Measurements from ENCODE around the gene IKZF4. TPM values are rescaled to one million over a fixed set of nuclear protein-coding genes. Genes with fewer than 3 reads are reported as not detected.
A peak's percentile ranks its signal among the peaks of the same experiment; 100 is the strongest.
"Not testable (repeated sequence)": the region's sequence is repeated elsewhere in the genome, so short reads cannot be mapped to it uniquely, and the experiment has no call there.

IKZF4 gene
- total RNA-seq, 1 experiment from 2014 or later = 1.5 TPM

DNA sequence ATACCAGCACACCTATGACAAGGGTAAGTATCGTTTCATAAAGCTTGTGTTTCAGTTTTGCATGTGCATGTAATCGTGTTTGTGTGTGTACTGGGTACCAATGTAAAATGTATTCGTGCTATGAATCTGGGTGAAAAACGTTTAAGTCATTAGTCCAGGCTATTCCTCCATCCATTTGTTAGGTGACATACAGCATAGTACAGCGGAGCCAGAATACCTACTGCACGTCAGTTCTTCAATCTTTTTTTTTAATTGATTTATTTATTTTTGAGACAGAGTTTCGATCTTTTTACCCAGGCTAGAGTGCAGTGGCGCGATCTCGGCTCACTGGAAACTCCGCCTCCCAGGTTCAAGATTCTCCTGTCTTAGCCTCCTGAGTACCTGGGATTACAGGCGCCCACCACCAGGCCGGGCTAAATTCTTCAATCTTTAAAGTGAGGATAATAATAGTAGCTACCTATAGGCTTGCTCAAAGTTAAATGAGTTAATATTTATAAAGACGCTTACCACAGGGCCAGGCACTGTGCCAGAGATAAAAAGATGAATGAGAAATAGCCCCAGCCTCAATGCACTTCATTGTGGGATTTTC is 20.2 kb downstream of the IKZF4 start:
- Histone ChIP-seq H3K36me3 (replicated peaks; ENCODE audit: control insufficient read depth, insufficient read depth, low read length) (peaks cover 14% of the 10 kb centered on the region), H3K27me3 (ENCODE audit: control insufficient read depth, insufficient read depth, low read length) (no peaks in the 10 kb centered on the region), H3K4me3 (ENCODE audit: insufficient read depth, low read depth, low read length) (peak overlapping the region; percentile 19)
- DNase-seq = no peak

- DNase-seq = peak; percentile 94
- H3K27me3 ChIP-seq (ENCODE audit: control insufficient read depth, insufficient read depth, low read length) = no peaks in the 10 kb centered on the region
- H3K4me3 ChIP-seq (ENCODE audit: insufficient read depth, low read depth, low read length) = peak within 1 kb of the TSS; percentile 95
- H3K36me3 ChIP-seq (replicated peaks; ENCODE audit: control insufficient read depth, insufficient read depth, low read length) = peaks cover 14% of the 10 kb centered on the region
Observed at GRCh38 chr12:56041552-56042429, 20.9 kb downstream of the IKZF4 start, which contains the start of gene RPS26. TSS of gene RPS26 (plus strand) at chr12:56041918. CDS start at chr12:56042167, 249 bp downstream.

DNA sequence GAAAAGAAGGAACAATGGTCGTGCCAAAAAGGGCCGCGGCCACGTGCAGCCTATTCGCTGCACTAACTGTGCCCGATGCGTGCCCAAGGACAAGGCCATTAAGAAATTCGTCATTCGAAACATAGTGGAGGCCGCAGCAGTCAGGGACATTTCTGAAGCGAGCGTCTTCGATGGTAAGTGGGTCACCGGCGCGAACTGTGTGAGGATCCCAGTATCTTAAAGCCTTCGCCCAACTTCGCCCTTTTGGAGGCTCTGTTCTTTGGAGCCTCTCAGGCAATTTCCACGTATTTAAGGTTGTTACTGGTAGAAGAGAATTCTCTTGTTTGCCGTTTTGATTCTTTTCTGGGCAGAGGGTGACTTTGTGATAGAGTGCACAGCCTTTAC is 21.6 kb downstream of the IKZF4 start:
- H3K27me3 ChIP-seq (ENCODE audit: control insufficient read depth, insufficient read depth, low read length); DNase-seq: not testable (repeated sequence)
- H3K36me3 ChIP-seq (replicated peaks; ENCODE audit: control insufficient read depth, insufficient read depth, low read length) = peaks cover 14% of the 10 kb centered on the region
- H3K4me3 ChIP-seq (ENCODE audit: insufficient read depth, low read depth, low read length) = peak overlapping the region; percentile 95

DNA sequence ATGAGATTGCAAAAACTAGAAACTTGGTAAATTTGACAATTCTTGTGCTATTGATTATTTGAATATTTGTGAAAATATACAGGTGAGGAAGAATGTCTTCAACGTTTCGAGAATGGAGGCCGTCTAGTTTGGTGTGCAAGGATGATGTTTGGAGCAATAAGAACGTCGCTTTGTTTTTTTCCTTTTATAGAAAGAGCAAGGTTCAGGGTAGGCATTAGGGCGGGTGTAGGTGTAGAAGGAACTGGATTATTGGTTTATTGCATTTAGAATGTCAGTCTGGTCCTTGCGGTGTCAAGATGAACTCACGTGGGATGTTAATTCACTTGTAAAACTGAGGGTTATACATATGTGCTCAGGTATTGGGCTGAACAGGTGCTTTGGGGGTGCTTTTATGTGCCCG is 22.0 kb downstream of the IKZF4 start:
- no peak for DNase-seq
- Histone ChIP-seq H3K36me3 (replicated peaks; ENCODE audit: control insufficient read depth, insufficient read depth, low read length) (peaks cover 13% of the 10 kb centered on the region), H3K4me3 (ENCODE audit: insufficient read depth, low read depth, low read length) (peak overlapping the region; percentile 95), H3K27me3 (ENCODE audit: control insufficient read depth, insufficient read depth, low read length) (no peaks in the 10 kb centered on the region)

- peaks cover 13% of the 10 kb centered on the region for H3K36me3 ChIP-seq (replicated peaks; ENCODE audit: control insufficient read depth, insufficient read depth, low read length)
- no peak overlapping the region for H3K4me3 ChIP-seq (ENCODE audit: insufficient read depth, low read depth, low read length)
- DNase-seq = no peak
- no peaks in the 10 kb centered on the region for H3K27me3 ChIP-seq (ENCODE audit: control insufficient read depth, insufficient read depth, low read length)
Observed at GRCh38 chr12:56046027-56046780, 25.4 kb downstream of the IKZF4 start.

- Histone ChIP-seq H3K27me3 (ENCODE audit: control insufficient read depth, insufficient read depth, low read length) (no peaks in the 10 kb centered on the region), H3K36me3 (replicated peaks; ENCODE audit: control insufficient read depth, insufficient read depth, low read length) (no peaks in the 10 kb centered on the region)
- no peak for DNase-seq
Observed at GRCh38 chr12:56053407-56053893, 32.6 kb downstream of the IKZF4 start.

GRCh38 chr12:56059964-56060363 is 39.1 kb downstream of the IKZF4 start:
- H3K27me3 ChIP-seq (ENCODE audit: control insufficient read depth, insufficient read depth, low read length); DNase-seq; H3K4me3 ChIP-seq (ENCODE audit: insufficient read depth, low read depth, low read length); H3K36me3 ChIP-seq (replicated peaks; ENCODE audit: control insufficient read depth, insufficient read depth, low read length): not testable (repeated sequence)

More at GRCh38 chr12:56053407-56053893, 32.6 kb downstream of the IKZF4 start:
- H3K4me3 ChIP-seq (ENCODE audit: insufficient read depth, low read depth, low read length) = no peak overlapping the region

DNA sequence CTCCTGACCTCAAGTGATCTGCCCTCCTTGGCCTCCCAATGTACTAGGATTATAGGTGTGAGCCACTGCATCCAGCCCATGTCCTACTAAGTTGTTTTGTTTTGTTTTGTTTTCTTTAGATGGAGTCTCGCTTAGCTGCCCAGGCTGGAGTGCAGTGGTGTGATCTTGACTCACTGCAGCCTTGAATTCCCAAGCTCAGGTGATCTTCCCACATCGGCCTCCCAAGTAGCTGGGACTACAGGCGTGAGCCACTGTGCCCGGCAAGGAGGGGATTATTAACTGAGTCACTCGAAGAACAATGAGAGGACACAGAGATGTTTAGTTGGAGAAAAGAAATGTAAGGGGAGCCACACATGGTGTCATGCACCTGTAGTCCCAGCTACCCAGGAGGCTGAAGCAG is 41.1 kb downstream of the IKZF4 start:
- DNase-seq = no peak
- H3K27me3 ChIP-seq (ENCODE audit: control insufficient read depth, insufficient read depth, low read length) = no peaks in the 10 kb centered on the region
- H3K36me3 ChIP-seq (replicated peaks; ENCODE audit: control insufficient read depth, insufficient read depth, low read length) = no peaks in the 10 kb centered on the region
- no peak overlapping the region for H3K4me3 ChIP-seq (ENCODE audit: insufficient read depth, low read depth, low read length)

DNA sequence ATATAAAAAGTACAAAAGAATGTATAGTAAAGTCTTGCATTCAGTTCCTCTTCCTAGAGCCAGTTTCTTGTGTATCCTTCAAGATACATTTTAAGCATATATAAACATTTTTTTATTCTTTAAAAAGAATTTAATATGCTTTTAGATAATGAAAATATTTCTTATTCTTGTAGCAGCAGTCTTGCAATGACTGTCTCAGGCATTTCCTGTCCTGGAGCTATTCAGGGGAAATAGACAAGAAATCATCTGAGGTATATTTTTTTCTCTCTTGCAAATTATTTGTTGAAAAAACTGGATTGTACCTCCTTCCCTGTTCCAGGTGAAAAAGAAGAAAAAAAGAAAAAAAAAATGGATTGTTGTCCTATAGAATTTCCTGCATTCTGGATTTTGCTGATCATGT is 42.2 kb downstream of the IKZF4 start:
- H3K27me3 ChIP-seq (ENCODE audit: control insufficient read depth, insufficient read depth, low read length) = no peaks in the 10 kb centered on the region
- H3K36me3 ChIP-seq (replicated peaks; ENCODE audit: control insufficient read depth, insufficient read depth, low read length) = no peaks in the 10 kb centered on the region
- DNase-seq = no peak
- H3K4me3 ChIP-seq (ENCODE audit: insufficient read depth, low read depth, low read length) = no peak overlapping the region

GRCh38 chr12:56071648-56072047 is 50.8 kb downstream of the IKZF4 start:
- Histone ChIP-seq H3K36me3 (replicated peaks; ENCODE audit: control insufficient read depth, insufficient read depth, low read length) (no peaks in the 10 kb centered on the region), H3K27me3 (ENCODE audit: control insufficient read depth, insufficient read depth, low read length) (no peaks in the 10 kb centered on the region), H3K4me3 (ENCODE audit: insufficient read depth, low read depth, low read length) (no peak overlapping the region)
- DNase-seq = no peak

DNA sequence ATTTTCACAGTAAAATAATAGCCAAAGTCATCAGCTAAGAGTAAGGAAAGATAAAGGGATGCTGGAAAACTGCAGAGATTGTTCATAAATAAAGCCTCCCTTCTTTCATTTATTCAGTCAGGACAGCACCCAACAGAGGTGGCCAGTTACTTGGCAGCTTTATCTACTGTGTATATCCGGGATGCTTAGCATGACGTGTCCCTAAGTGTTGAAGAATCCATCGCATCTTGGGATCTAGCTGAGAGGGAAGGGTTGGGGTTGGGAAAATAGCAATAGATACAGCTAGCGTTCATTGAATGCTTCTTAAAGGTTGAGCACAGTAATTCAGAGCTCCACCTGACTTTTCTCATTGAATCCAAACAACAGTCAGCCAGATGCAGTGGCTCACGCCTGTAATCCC is 53.6 kb downstream of the IKZF4 start:
- DNase-seq = no peak
- no peaks in the 10 kb centered on the region for H3K36me3 ChIP-seq (replicated peaks; ENCODE audit: control insufficient read depth, insufficient read depth, low read length)
- H3K27me3 ChIP-seq (ENCODE audit: control insufficient read depth, insufficient read depth, low read length) = no peaks in the 10 kb centered on the region
- no peak overlapping the region for H3K4me3 ChIP-seq (ENCODE audit: insufficient read depth, low read depth, low read length)

DNA sequence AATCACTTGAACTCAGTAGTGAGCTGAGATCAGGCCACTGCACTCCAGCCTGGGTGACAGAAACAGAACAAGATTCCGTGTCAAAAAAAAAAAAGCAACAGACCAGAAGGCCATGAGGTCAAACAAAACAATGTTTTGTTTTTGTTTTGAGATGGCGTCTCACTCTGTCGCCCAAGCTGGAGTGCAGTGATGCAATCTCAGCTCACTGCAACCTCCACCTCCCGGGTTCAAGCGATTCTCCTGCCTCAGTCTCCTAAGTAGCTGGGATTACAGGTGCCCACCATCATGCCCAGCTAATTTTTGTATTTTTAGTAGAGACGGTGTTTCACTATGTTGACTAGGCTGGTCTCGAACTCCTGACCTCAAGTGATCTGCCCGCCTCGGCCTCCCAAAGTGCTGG is 57.1 kb downstream of the IKZF4 start:
- DNase-seq; H3K4me3 ChIP-seq (ENCODE audit: insufficient read depth, low read depth, low read length); H3K36me3 ChIP-seq (replicated peaks; ENCODE audit: control insufficient read depth, insufficient read depth, low read length); H3K27me3 ChIP-seq (ENCODE audit: control insufficient read depth, insufficient read depth, low read length): not testable (repeated sequence)

DNA sequence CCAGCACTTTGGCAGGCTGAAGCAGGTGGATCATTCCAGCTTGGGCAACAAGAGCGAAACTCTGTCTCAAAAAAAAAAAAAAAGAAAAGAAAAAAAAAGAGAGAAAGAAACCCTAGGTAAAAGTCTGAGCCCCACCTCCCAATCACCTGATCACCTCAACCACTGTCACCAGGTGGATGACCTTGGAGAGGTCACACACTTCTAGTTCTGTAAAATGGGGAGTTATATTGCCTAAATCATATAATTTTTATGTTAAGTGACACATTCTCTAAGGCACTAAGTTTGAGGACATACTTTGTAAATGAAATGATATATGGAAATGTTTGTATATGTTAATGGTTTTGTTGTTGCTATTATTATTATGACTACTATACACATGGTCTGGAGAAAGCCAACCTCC is 57.6 kb downstream of the IKZF4 start:
- Histone ChIP-seq H3K36me3 (replicated peaks; ENCODE audit: control insufficient read depth, insufficient read depth, low read length) (peaks cover 3% of the 10 kb centered on the region), H3K27me3 (ENCODE audit: control insufficient read depth, insufficient read depth, low read length) (no peaks in the 10 kb centered on the region), H3K4me3 (ENCODE audit: insufficient read depth, low read depth, low read length) (no peak overlapping the region; the same call in 1 of the 2 replicates)
- no peak for DNase-seq

DNA sequence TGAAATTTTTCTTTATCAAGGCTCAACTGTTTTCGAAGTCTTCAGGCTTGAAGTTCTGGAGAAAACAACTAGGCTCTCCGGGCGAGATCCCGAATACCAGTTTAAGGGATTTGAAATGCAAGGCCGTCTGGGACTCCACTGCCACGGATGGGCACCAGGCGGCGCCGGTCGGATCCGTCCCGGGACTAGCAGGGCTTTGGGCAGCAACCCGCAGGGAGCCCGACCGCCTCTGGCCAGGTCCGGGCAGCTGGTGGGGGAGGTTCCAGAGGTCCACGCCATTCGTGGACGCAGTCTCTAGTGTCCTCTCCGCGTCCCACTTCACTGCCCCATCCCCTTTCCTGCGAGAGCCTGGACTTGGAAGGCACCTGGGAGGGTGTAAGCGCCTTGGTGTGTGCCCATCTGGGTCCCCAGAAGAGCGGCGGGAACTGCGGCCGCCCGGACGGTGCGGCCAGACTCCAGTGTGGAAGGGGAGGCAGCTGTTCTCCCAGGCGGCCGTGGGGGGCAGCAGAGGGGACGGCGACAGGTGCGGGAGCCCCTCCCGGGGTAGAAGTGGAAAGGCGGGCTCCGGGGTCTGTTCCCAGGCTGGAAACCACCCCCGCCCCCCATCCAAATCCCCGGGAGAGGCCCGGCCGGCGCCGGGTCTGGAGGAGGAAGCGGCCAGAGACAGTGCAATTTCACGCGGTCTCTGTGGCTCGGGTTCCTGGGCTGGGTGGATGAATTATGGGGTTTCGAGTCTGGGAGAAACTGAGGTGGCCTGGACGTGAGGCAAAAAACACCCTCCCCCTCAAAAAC is 58.3 kb downstream of the IKZF4 start:
- Histone ChIP-seq H3K4me3 (ENCODE audit: insufficient read depth, low read depth, low read length) (peak overlapping the region; percentile 89), H3K36me3 (replicated peaks; ENCODE audit: control insufficient read depth, insufficient read depth, low read length) (peaks cover 9% of the 10 kb centered on the region), H3K27me3 (ENCODE audit: control insufficient read depth, insufficient read depth, low read length) (no peaks in the 10 kb centered on the region)
- peak; percentile 95 for DNase-seq

All from H7 (cell line).